GM23338 (cell line): ENCODE measurements around the gene OR5AS1. TPM values are rescaled to one million over a fixed set of nuclear protein-coding genes. Genes with fewer than 3 reads are reported as not detected.

Source experiments
- ATAC-seq: fragments of 200-7000 bp; cut with Tn5 transposase; 3 replicates; pipeline ENCODE4 v1.9.1; 2020
- DNase-seq: peaks from one replicate; pipeline ENCODE4 v3.0.0-alpha.2; 2015; ENCODE audit warnings: low spot score
- H2AFZ ChIP-seq: fragments of 200-600 bp; sonication (generic); 2 replicates; pipeline ENCODE4 v1.8.0; 2016; ENCODE audit warnings: antibody characterized with exemption, mild to moderate bottlenecking, moderate library complexity
- H3F3A ChIP-seq: fragments of 200-600 bp; sonication (generic); replicated peaks from 2 replicates; pipeline ENCODE4 v1.8.0; 2017; ENCODE audit warnings: antibody characterized with exemption, mixed run types, low read depth
- H3K27ac ChIP-seq: fragments of 200-600 bp; sonication (generic); 2 replicates; pipeline ENCODE4 v1.6.1; 2016; ENCODE audit warnings: low read depth
- H3K27me3 ChIP-seq: fragments of 200-600 bp; sonication (generic); 2 replicates; pipeline ENCODE4 v1.8.0; 2016; ENCODE audit warnings: mild to moderate bottlenecking, mixed run types, moderate library complexity; ENCODE audit not compliant: insufficient read depth
- H3K36me3 ChIP-seq: fragments of 200-600 bp; sonication (generic); 2 replicates; pipeline ENCODE4 v1.8.0; 2016; ENCODE audit warnings: mild to moderate bottlenecking; ENCODE audit not compliant: insufficient read depth
- H3K4me1 ChIP-seq: fragments of 200-600 bp; sonication (generic); 2 replicates; pipeline ENCODE4 v1.8.0; 2016; ENCODE audit warnings: mild to moderate bottlenecking, moderate library complexity; ENCODE audit not compliant: insufficient read depth
- H3K4me2 ChIP-seq: fragments of 200-600 bp; sonication (generic); 2 replicates; pipeline ENCODE4 v1.7.1; 2017; ENCODE audit warnings: mixed run types
- H3K4me3 ChIP-seq: fragments of 200-600 bp; sonication (generic); 2 replicates; pipeline ENCODE4 v1.6.1; 2016; ENCODE audit warnings: mixed run types
- H3K79me2 ChIP-seq: fragments of 200-600 bp; sonication (generic); replicated peaks from 2 replicates; pipeline ENCODE4 v1.8.0; 2017; ENCODE audit warnings: mild to moderate bottlenecking; ENCODE audit not compliant: insufficient read depth
- H3K9me2 ChIP-seq: fragments of 200-600 bp; sonication (generic); 2 replicates; pipeline ENCODE4 v1.8.0; 2017; ENCODE audit not compliant: insufficient read depth
- H4K20me1 ChIP-seq: fragments of 200-600 bp; sonication (generic); replicated peaks from 2 replicates; pipeline ENCODE4 v1.8.0; 2017; ENCODE audit warnings: mild to moderate bottlenecking; ENCODE audit not compliant: insufficient read depth
- H3K27ac Mint-ChIP-seq: 2 replicates; pipeline ENCODE4 v1.8.0; 2020; ENCODE audit warnings: inconsistent platforms, mild to moderate bottlenecking, moderate library complexity, mixed read lengths
- H3K27me3 Mint-ChIP-seq: 3 replicates; pipeline ENCODE4 v1.8.0; 2022; ENCODE audit warnings: low read depth, mild to moderate bottlenecking, moderate library complexity, mixed read lengths, inconsistent platforms; ENCODE audit not compliant: insufficient read depth, poor library complexity
- H3K36me3 Mint-ChIP-seq: 3 replicates; pipeline ENCODE4 v1.8.0; 2021; ENCODE audit warnings: low read depth, mild to moderate bottlenecking, inconsistent platforms, moderate library complexity, mixed read lengths
- H3K4me1 Mint-ChIP-seq: 3 replicates; pipeline ENCODE4 v1.8.0; 2020; ENCODE audit warnings: mild to moderate bottlenecking, inconsistent platforms, mixed read lengths
- H3K4me3 Mint-ChIP-seq: 3 replicates; pipeline ENCODE4 v1.8.0; 2021; ENCODE audit warnings: moderate library complexity, mild to moderate bottlenecking, inconsistent platforms, mixed read lengths
- H3K9me3 Mint-ChIP-seq: 3 replicates; pipeline ENCODE4 v1.8.0; 2020; ENCODE audit warnings: moderate library complexity, mild to moderate bottlenecking, inconsistent platforms, mixed read lengths
- CREB1 ChIP-seq: fragments of 250-450 bp; sonication (Bioruptor Pico); IDR thresholded peaks from 2 replicates; pipeline ENCODE4 v1.5.0; 2020; ENCODE audit warnings: low read depth, mild to moderate bottlenecking, moderate library complexity
- CTCF ChIP-seq, 2 experiments: fragments of 200-600 bp in 1 of 2; sonication (generic) in 1 of 2; conservative IDR thresholded peaks; 2 replicates each; pipeline versions ENCODE4 v1.5.1 to v1.6.1; 2016 to 2017; ENCODE audit warnings: antibody characterized with exemption in 2 of 2, low read depth in 2 of 2, mild to moderate bottlenecking in 2 of 2, moderate library complexity in 1 of 2
- ETS1 ChIP-seq: IDR thresholded peaks from 2 replicates; pipeline ENCODE4 v1.6.1; 2016; ENCODE audit warnings: antibody characterized with exemption
- EZH2phosphoT487 ChIP-seq: fragments of 200-600 bp; sonication (generic); IDR thresholded peaks from one replicate; pipeline ENCODE4 v1.8.1; 2018; ENCODE audit warnings: antibody characterized with exemption; ENCODE audit not compliant: unreplicated experiment
- JUNB ChIP-seq: IDR thresholded peaks from one replicate; pipeline ENCODE4 v1.6.1; 2016; ENCODE audit warnings: antibody characterized with exemption; ENCODE audit not compliant: unreplicated experiment
- NANOG ChIP-seq: IDR thresholded peaks from 2 replicates; pipeline ENCODE4 v1.6.1; 2016; ENCODE audit warnings: antibody characterized with exemption, borderline replicate concordance
- POLR2AphosphoS5 ChIP-seq: IDR thresholded peaks from 2 replicates; pipeline ENCODE4 v1.6.1; 2016; ENCODE audit warnings: antibody characterized with exemption, low read depth
- REST ChIP-seq: IDR thresholded peaks from one replicate; pipeline ENCODE4 v1.6.1; 2018; ENCODE audit warnings: antibody characterized with exemption; ENCODE audit not compliant: unreplicated experiment
- STAT1 ChIP-seq: IDR thresholded peaks from one replicate; pipeline ENCODE4 v1.6.1; 2016; ENCODE audit warnings: antibody characterized with exemption; ENCODE audit not compliant: unreplicated experiment
- ZNF114 ChIP-seq: fragments of 250-450 bp; sonication (Bioruptor Pico); IDR thresholded peaks from 2 replicates; pipeline ENCODE4 v1.5.0; 2020; ENCODE audit warnings: mild to moderate bottlenecking, moderate library complexity
- ZNF331 ChIP-seq: fragments of 250-450 bp; sonication (Bioruptor Pico); IDR thresholded peaks from 2 replicates; pipeline ENCODE4 v1.5.0; 2020; ENCODE audit warnings: low read depth, mild to moderate bottlenecking, moderate library complexity
- polyA plus RNA-seq: library from polyadenylated mRNA; unstranded; fragments of >200 nt; fragmentation: Nextera tagmentation; extraction: Ambion mirVana; gene quantifications from 2 replicates; pipeline ENCODE4 v1.2.1, GENCODE V29; 2016
- total RNA-seq: library from RNA; depleted of rRNA; stranded (reverse); fragments of >200 nt; shearing (Covaris generic); gene quantifications from 2 replicates; pipeline ENCODE4 v1.2.3, GENCODE V29; 2014

OR5AS1 gene
- total and polyA plus RNA-seq, 2 experiments from 2014 or later: not detected

GRCh38 chr11:56013805-56014204, 13.6 kb upstream of the OR5AS1 start:
- no peaks in the 10 kb centered on the region for H3K4me1 Mint-ChIP-seq
- H3K9me2 ChIP-seq: no peaks in the 10 kb centered on the region
- no peaks in the 10 kb centered on the region for H3K9me3 Mint-ChIP-seq
- H3K27me3 ChIP-seq: no peaks in the 10 kb centered on the region
- no peak overlapping the region for H3K4me3 Mint-ChIP-seq
- no peak overlapping the region for H3K4me3 ChIP-seq
- TF ChIP-seq STAT1 (no peak), ZNF114 (CRISPR knock-in tag) (no peak), REST (no peak), ZNF331 (no peak), POLR2AphosphoS5 (no peak), ETS1 (no peak)
- no peaks in the 10 kb centered on the region for H4K20me1 ChIP-seq
- H2AFZ ChIP-seq: peak overlapping the region; percentile 9; the same call in 1 of the 2 replicates
- H3K4me2 ChIP-seq: no peak overlapping the region
- H3K27me3 Mint-ChIP-seq: no peaks in the 10 kb centered on the region
- H3F3A ChIP-seq: no peaks in the 10 kb centered on the region
- no peak overlapping the region for H3K27ac ChIP-seq
- H3K36me3 Mint-ChIP-seq: no peaks in the 10 kb centered on the region
- no peak overlapping the region for H3K27ac Mint-ChIP-seq
- no peak for DNase-seq
- ATAC-seq: no peak
- no peaks in the 10 kb centered on the region for H3K36me3 ChIP-seq
- no peaks in the 10 kb centered on the region for H3K4me1 ChIP-seq
- no peaks in the 10 kb centered on the region for H3K79me2 ChIP-seq

GRCh38 chr11:56045538-56045937, 18.1 kb downstream of the OR5AS1 start:
- Mint-ChIP-seq H3K4me1 (no peaks in the 10 kb centered on the region; the same call in 2 of the 3 replicates), H3K4me3 (no peak overlapping the region), H3K9me3 (peaks cover 3% of the 10 kb centered on the region; the same call in 1 of the 3 replicates), H3K36me3 (0 out of 3 replicates have a peak, but pooled peaks cover 2% of the 10 kb centered on the region), H3K27me3 (no peaks in the 10 kb centered on the region), H3K27ac (no peak overlapping the region)
- H2AFZ ChIP-seq: no peak overlapping the region
- H3K4me1 ChIP-seq: no peaks in the 10 kb centered on the region; the same call in 1 of the 2 replicates
- no peak overlapping the region for H3K4me2 ChIP-seq
- no peaks in the 10 kb centered on the region for H3K36me3 ChIP-seq
- no peaks in the 10 kb centered on the region for H3K79me2 ChIP-seq
- H4K20me1 ChIP-seq: no peaks in the 10 kb centered on the region
- H3K9me2 ChIP-seq: peaks cover 31% of the 10 kb centered on the region
- no peaks in the 10 kb centered on the region for H3K27me3 ChIP-seq
- no peak for ATAC-seq
- no peak for DNase-seq
- no peak overlapping the region for H3K27ac ChIP-seq
- H3K4me3 ChIP-seq: no peak overlapping the region
- no peaks in the 10 kb centered on the region for H3F3A ChIP-seq
- no peak for TF ChIP-seq JUNB
- no peak for TF ChIP-seq ETS1
- TF ChIP-seq CREB1 (CRISPR knock-in tag): no peak
- no peak for TF ChIP-seq ZNF331
- TF ChIP-seq CTCF (conservative IDR thresholded peaks at IDR 0.05; ENCODE audit: low read depth in 2 of 2): no peak
- TF ChIP-seq NANOG: no peak
- TF ChIP-seq ZNF114 (CRISPR knock-in tag): no peak
- TF ChIP-seq POLR2AphosphoS5: no peak
- no peak for TF ChIP-seq EZH2phosphoT487
